ENCODE measurements around the gene MAP3K5.
"Not testable (repeated sequence)": the region's sequence is repeated elsewhere in the genome, so short reads cannot be mapped to it uniquely, and the experiment has no call there.

Gene MAP3K5

DNA sequence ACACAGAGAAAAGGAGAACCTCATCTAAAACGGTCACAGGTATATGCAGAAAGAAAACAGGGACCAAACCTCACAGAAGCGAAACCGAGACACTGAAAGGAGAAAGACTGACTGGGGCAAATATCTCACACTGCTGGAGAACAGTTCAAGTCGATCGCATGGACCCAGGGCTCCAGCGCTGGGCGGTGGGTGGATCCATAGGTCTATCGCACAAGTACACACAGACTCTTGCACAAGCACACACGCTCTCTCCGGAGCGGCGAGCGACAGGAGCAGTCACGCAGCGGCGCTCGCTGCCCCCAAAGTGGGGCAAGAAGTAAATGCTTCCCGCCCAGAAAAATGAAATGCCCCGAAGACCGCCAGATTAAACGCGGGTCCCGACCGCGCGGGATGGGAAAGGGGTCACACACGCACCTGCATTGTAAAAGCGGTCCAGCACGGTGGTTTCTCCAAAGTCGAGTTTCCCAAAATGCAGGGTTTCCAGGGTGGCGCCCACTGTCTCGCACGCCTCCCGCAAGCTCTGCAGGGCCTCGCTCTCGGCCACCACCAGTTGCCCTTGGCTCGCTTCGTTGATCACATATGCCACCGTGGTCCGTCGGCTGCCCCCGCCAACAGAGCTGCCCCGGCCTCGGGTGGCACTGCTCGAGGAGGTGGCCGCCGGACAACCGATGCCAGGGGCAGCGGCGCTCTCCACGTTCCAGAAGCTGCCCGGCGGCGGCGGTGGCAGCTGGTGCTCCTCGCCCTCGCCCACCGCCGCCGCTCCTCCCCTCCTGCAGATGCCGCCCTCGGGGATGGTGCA lies 782 bp downstream of the MAP3K5 start:
- DNase-seq (ENCODE audit: low read depth, low spot score) = no peak

- no peak for DNase-seq (ENCODE audit: low read depth, low spot score)
Observed at GRCh38 chr6:136790411-136791295, 1.6 kb downstream of the MAP3K5 start.

DNA sequence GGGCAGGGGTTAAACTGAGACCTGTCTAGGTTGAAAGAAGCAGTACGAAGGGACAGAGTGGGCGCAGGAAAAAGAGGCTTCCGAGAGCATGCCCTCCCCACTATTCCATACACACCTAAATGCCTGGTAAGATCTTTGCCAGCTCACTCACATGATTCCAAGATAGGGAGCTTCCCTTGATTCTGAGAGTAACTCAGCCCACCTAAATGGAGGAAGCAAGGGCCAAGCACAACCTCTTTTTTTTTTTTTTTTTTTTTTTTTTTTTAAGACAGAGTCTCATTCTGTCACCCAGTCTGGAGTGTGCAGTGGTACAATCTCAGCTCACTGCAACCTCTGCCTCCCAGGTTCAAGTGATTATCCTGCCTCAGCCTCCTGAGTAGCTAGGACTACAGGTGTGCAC lies 2.8 kb downstream of the MAP3K5 start:
- DNase-seq (ENCODE audit: low read depth, low spot score) = not testable (repeated sequence)

- no peak for DNase-seq (ENCODE audit: low read depth, low spot score)
Observed at GRCh38 chr6:136788069-136788902, 4.0 kb downstream of the MAP3K5 start.

DNA sequence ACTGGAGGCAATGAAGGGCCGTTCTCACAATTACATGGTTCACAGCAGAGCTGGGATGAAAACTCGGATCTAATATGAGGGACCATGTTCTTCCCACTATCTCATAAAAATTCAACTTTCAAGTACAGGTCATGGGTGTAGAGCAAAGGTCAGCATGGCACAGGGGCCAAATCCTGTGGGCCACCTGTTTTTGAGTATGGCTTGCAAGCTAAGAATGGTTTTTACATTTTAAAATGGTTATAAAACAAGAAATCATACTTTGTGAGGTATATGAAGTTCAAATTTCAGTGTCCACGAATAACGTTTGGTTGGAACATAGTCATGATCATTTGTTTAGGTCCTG lies 4.6 kb downstream of the MAP3K5 start:
- DNase-seq (ENCODE audit: low read depth, low spot score) = no peak

DNA sequence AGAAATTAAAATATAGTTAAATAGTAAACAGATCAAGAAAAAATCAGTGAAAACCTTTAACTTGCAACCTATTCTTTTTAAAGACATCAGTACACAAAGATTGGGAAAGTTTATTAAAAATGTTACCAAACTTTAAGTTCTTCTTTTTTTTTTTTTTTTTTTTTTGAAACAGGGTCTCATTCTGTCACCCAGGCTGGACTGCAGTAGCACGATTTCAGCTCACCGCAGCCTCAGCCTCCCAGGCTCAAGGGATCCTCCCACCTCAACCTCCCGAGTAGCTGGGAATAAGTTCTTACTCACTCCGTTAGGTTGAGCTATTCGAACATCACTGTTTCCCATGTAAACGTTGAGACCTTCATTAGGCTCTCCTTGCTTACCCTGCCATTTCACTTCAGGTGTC lies 5.6 kb downstream of the MAP3K5 start:
- no peak for DNase-seq (ENCODE audit: low read depth, low spot score)

DNA sequence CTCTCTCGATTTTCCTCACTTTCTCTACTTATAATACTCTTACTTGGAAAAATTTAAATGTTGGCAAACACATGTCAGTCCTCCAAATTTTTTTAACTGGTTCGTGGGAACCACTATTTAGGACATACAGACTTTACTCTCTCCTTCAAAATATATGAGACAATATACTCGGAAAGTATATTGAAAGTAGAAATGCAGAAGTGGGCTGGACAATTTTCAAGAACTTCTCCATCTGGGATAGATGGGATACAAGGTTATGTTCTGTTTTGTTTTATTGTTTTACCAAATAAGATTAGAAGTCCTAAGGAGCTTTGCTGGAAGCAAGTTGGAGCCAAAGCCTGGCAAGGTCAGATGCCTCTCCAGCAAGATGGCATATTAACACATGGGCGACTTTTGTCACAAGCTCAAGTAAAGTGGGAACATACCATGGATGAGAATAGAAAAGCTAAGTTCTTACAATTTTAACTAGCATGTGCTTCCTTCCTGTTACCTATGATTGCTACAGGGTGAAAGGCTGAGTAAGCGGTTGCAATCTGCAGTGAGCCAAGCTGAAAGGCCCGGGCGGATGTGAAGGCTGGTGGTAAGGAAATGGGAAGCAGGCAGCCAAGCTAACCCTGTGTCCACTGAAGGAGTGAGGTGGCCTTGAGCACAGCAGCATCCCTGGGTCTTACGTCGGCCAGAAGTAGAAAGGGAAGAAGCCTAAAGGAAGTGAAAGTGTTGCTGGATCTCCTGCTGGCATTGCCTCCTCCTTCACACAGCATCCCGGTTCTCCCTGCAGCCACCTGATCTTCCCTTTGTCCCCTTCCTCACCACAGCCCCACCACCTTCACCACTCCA lies 7.1 kb downstream of the MAP3K5 start:
- DNase-seq (ENCODE audit: low read depth, low spot score) = no peak

DNA sequence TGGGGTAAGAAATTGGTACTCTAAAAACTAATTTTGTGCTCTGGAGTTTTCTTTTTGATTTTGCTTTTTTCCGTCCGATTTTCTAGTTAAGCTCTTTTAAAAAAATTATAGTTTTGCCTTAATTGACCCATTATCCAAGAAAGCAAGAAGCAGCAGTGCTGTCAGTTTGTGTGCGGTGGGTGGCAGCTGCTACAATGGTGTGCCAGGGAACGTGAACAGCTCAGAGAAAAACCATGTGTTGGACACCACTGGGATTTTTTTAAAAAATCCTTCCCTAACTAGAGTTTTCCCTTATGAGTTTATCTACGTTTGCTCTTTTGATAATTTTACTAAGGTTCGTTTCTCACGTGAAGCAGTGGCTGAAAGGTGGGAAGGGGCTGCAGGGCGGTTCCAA lies 8.0 kb downstream of the MAP3K5 start:
- DNase-seq (ENCODE audit: low read depth, low spot score) = no peak

DNA sequence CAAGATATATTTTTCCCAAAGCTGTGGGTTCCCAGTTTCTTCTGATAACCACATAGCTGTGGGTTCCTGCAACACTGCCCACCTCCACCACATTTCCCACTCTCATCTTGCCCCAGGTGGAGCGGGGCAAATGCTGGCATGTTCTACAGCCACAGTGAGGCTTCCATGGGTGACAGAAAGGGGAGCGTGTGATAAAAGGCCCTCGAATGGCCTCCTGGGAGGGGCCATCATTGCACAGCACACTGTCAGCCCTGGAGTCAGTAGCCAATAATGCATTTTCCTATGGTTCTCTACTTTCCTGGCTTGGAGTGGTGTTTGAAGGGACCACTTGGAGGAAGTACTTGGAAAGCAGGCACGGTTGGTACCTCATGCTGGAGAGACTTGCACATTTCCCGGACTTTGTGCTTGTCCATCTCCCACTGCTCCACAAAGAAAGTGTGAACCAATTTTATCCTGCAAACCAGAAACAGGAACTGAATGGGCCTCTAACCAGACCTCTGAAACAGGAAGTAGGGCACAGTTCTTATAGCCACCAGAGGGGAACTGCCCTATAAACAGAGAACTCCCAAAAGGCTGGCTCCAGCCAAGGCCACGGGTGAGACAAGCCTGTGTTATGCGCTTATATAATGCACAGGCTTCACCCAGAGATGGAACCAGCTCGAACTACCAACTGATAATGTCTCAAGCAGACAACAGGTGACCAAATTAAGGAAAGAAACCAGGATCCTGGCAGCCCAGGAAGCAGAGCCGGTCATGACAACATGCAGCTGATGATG lies 8.6 kb downstream of the MAP3K5 start:
- no peak for DNase-seq (ENCODE audit: low read depth, low spot score)

GRCh38 chr6:136783021-136783420 lies 9.3 kb downstream of the MAP3K5 start:
- no peak for DNase-seq (ENCODE audit: low read depth, low spot score)

- no peak for DNase-seq (ENCODE audit: low read depth, low spot score)
Observed at GRCh38 chr6:136782021-136782770, 10.1 kb downstream of the MAP3K5 start.

GRCh38 chr6:136780972-136781371 lies 11.3 kb downstream of the MAP3K5 start:
- DNase-seq (ENCODE audit: low read depth, low spot score) = no peak

GRCh38 chr6:136779682-136780081 lies 12.6 kb downstream of the MAP3K5 start:
- no peak for DNase-seq (ENCODE audit: low read depth, low spot score)

GRCh38 chr6:136777651-136778050 lies 14.6 kb downstream of the MAP3K5 start:
- no peak for DNase-seq (ENCODE audit: low read depth, low spot score)

- no peak for DNase-seq (ENCODE audit: low read depth, low spot score)
Observed at GRCh38 chr6:136775548-136775947, 16.7 kb downstream of the MAP3K5 start.

- DNase-seq (ENCODE audit: low read depth, low spot score) = no peak
Observed at GRCh38 chr6:136775081-136775480, 17.2 kb downstream of the MAP3K5 start.

- DNase-seq (ENCODE audit: low read depth, low spot score) = no peak
Observed at GRCh38 chr6:136774228-136775041, 17.8 kb downstream of the MAP3K5 start.

GRCh38 chr6:136773473-136773796 lies 18.8 kb downstream of the MAP3K5 start:
- no peak for DNase-seq (ENCODE audit: low read depth, low spot score)
